Liver (tissue), 9 donors: ENCODE measurements around the gene ATP2B3. TPM values are rescaled to one million over a fixed set of nuclear protein-coding genes. Genes with fewer than 3 reads are reported as not detected.

Experiments
- DNase-seq: peaks from one replicate; pipeline ENCODE4 v3.0.0-alpha.2; 2017; ENCODE audit warnings: low spot score
- H3K27ac ChIP-seq, 2 donors: one replicate each; pipeline ENCODE4 v1.7.0; 2013; ENCODE audit warnings: inconsistent platforms in 2 of 2, low read length in 2 of 2, control low read depth in 1 of 2, low read depth in 1 of 2, mild to moderate bottlenecking in 1 of 2
- H3K27me3 ChIP-seq, 4 donors: one replicate each; pipeline versions ENCODE4 v1.6.1 to v1.7.0; 2013; ENCODE audit warnings: low read length in 3 of 4, inconsistent platforms in 1 of 4, mild to moderate bottlenecking in 1 of 4, moderate library complexity in 1 of 4; ENCODE audit not compliant: control insufficient read depth in 4 of 4, insufficient read depth in 4 of 4
- H3K36me3 ChIP-seq, 4 donors: one replicate each; pipeline versions ENCODE4 v1.6.1 to v1.7.0; 2013; ENCODE audit warnings: low read length in 3 of 4, mild to moderate bottlenecking in 3 of 4, low read depth in 1 of 4, moderate library complexity in 1 of 4; ENCODE audit not compliant: control insufficient read depth in 4 of 4, insufficient read depth in 3 of 4
- H3K4me1 ChIP-seq, 4 donors: one replicate each; pipeline versions ENCODE4 v1.6.1 to v1.7.0; 2013; ENCODE audit warnings: low read length in 3 of 4, mild to moderate bottlenecking in 3 of 4, moderate library complexity in 1 of 4; ENCODE audit not compliant: control insufficient read depth in 4 of 4, insufficient read depth in 4 of 4
- H3K4me3 ChIP-seq, 3 donors: one replicate each; pipeline versions ENCODE4 v1.6.1 to v1.7.0; 2013; ENCODE audit warnings: low read length in 3 of 3, control low read depth in 1 of 3, low read depth in 1 of 3, mild to moderate bottlenecking in 1 of 3
- H3K9ac ChIP-seq, 2 donors: one replicate each; pipeline ENCODE4 v1.7.0; 2013; ENCODE audit warnings: low read length in 2 of 2, mild to moderate bottlenecking in 2 of 2, moderate library complexity in 2 of 2, control low read depth in 1 of 2, low read depth in 1 of 2
- H3K9me3 ChIP-seq, 4 donors: one replicate each; pipeline versions ENCODE4 v1.6.1 to v1.7.0; 2013; ENCODE audit warnings: low read length in 3 of 4; ENCODE audit not compliant: control insufficient read depth in 4 of 4
- CTCF ChIP-seq: fragments of 150-350 bp; IDR thresholded peaks from 2 replicates; pipeline ENCODE4 v1.5.1; 2017; ENCODE audit warnings: improper control_type of control experiment, low read depth, low read length; ENCODE audit not compliant: missing input control
- FOXA1 ChIP-seq: IDR thresholded peaks from 2 replicates; pipeline ENCODE4 v1.6.1; 2016; ENCODE audit warnings: antibody characterized with exemption
- FOXA2 ChIP-seq: IDR thresholded peaks from 2 replicates; pipeline ENCODE4 v1.6.1; 2016; ENCODE audit warnings: antibody characterized with exemption
- HNF4A ChIP-seq, 2 donors: conservative IDR thresholded peaks; 2 replicates each; pipeline ENCODE4 v1.6.1; 2016; ENCODE audit warnings: antibody characterized with exemption in 2 of 2, mild to moderate bottlenecking in 2 of 2
- HNF4G ChIP-seq: IDR thresholded peaks from 2 replicates; pipeline ENCODE4 v1.6.1; 2016; ENCODE audit warnings: antibody characterized with exemption
- MAX ChIP-seq: IDR thresholded peaks from 2 replicates; pipeline ENCODE4 v1.6.1; 2016; ENCODE audit warnings: antibody characterized with exemption
- RAD21 ChIP-seq, 2 donors: IDR thresholded peaks; 2 replicates each; pipeline ENCODE4 v1.6.1; 2016; ENCODE audit warnings: antibody characterized with exemption in 2 of 2, mild to moderate bottlenecking in 2 of 2
- REST ChIP-seq: IDR thresholded peaks from 2 replicates; pipeline ENCODE4 v1.6.1; 2016; ENCODE audit warnings: antibody characterized with exemption, mild to moderate bottlenecking
- RXRA ChIP-seq, 2 donors: IDR thresholded peaks; 2 replicates each; pipeline ENCODE4 v1.6.1; 2017 to 2018; ENCODE audit warnings: antibody characterized with exemption in 2 of 2, mild to moderate bottlenecking in 1 of 2
- ZBTB33 ChIP-seq: IDR thresholded peaks from 2 replicates; pipeline ENCODE4 v1.6.1; 2016; ENCODE audit warnings: antibody characterized with exemption
- WGBS: extraction: QIAGEN DNeasy Blood & Tissue Kit; methylation state at CpG from one replicate; pipeline ENCODE4 v1.1.7; 2013; 5-methylcytosine and 5-hydroxymethylcytosine counted together
- polyA plus RNA-seq, 2 donors: library from polyadenylated mRNA; stranded (reverse) in 1 of 2; unstranded in 1 of 2; fragments of 200-250 nt in 1 of 2; fragments of >200 nt in 1 of 2; fragmentation: Nextera tagmentation in 1 of 2; extraction: Ambion mirVana in 1 of 2; gene quantifications; one replicate each; pipeline versions ENCODE4 v1.2.1 to v1.2.3, GENCODE V29; 2013 to 2015
- total RNA-seq, 2 donors: library from RNA; depleted of rRNA; stranded (reverse); fragments of >200 nt; gene quantifications; one replicate each; pipeline ENCODE4 v1.2.3, GENCODE V29; 2014
- donor health status: healthy.
- donor health status: healthy.
- donor health status: healthy.
- donor health status: healthy.
- donor health status: healthy.

ATP2B3 gene
- total and polyA plus RNA-seq, 4 donors = not detected

- H3K27ac ChIP-seq = no peak overlapping the region
- no peak overlapping the region for H3K9ac ChIP-seq
- TF ChIP-seq HNF4A (conservative IDR thresholded peaks at IDR 0.05) (no peak), HNF4G (no peak), RXRA (IDR thresholded peaks at IDR 0.05) (no peak), CTCF (no peak), RAD21 (IDR thresholded peaks at IDR 0.05) (no peak), ZBTB33 (no peak)
- H3K4me3 ChIP-seq = no peak overlapping the region
- H3K4me1 ChIP-seq = no peaks in the 10 kb centered on the region
- H3K36me3 ChIP-seq = no peaks in the 10 kb centered on the region
- H3K9me3 ChIP-seq = no peaks in the 10 kb centered on the region
- WGBS = 78% methylated on average over 11 of the region's 11 CpGs
- peaks cover 0 to 2% (median 0%) of the 10 kb centered on the region in 4 donors for H3K27me3 ChIP-seq
- DNase-seq = no peak
These were observed 28.9 kb downstream of the ATP2B3 start for GRCh38 chrX:153546386-153546785.

- DNase-seq = no peak
- Histone ChIP-seq H3K27ac (no peak overlapping the region), H3K9me3 (no peaks in the 10 kb centered on the region), H3K36me3 (no peaks in the 10 kb centered on the region), H3K4me3 (no peak overlapping the region), H3K27me3 (peaks cover 0 to 2% (median 0%) of the 10 kb centered on the region in 4 donors), H3K9ac (no peak overlapping the region), H3K4me1 (no peaks in the 10 kb centered on the region)
- WGBS = 74% methylated on average over 7 of the region's 7 CpGs
- TF ChIP-seq FOXA2 (no peak), MAX (no peak), CTCF (no peak), REST (no peak), FOXA1 (no peak)
These were observed 29.8 kb downstream of the ATP2B3 start for GRCh38 chrX:153547195-153547594.
